Body of pancreas (tissue), 4 donors: Measurements from ENCODE around the gene IMP4. TPM values are rescaled to one million over a fixed set of nuclear protein-coding genes. Genes with fewer than 3 reads are reported as not detected.

ENCODE experiments used
- ATAC-seq: fragments of 150-250 bp; one replicate; pipeline ENCODE4 v1.9.1; 2016
- DNase-seq, 4 donors: peaks; one replicate each; pipeline ENCODE4 v3.0.0-alpha.2; 2019
- H3K27ac ChIP-seq, 4 donors: fragments of 200-600 bp; sonication (generic); 1 replicate in 3 of 4; 2 replicates in 1 of 4; pipeline versions ENCODE4 v1.5.1 to v1.6.1; 2016 to 2019; ENCODE audit warnings: mild to moderate bottlenecking in 1 of 4, mixed read lengths in 1 of 4, moderate library complexity in 1 of 4
- H3K27me3 ChIP-seq, 2 donors: fragments of 200-600 bp; sonication (generic); one replicate each; pipeline ENCODE4 v1.6.0; 2016; ENCODE audit warnings: mild to moderate bottlenecking in 1 of 2
- H3K36me3 ChIP-seq, 2 donors: fragments of 200-600 bp; sonication (generic); replicated peaks in 1 of 2; 2 replicates each; pipeline ENCODE4 v1.5.1; 2016; ENCODE audit warnings: low read depth in 2 of 2; ENCODE audit not compliant: insufficient read depth in 1 of 2
- H3K4me1 ChIP-seq: fragments of 200-600 bp; sonication (generic); one replicate; pipeline ENCODE4 v1.6.0; 2016
- H3K4me3 ChIP-seq, 2 donors: fragments of 200-600 bp; sonication (generic); 1 replicate in 1 of 2; 2 replicates in 1 of 2; pipeline ENCODE4 v1.5.1; 2016 to 2019
- H3K9me3 ChIP-seq, 3 donors: fragments of 200-600 bp; sonication (generic); 1 replicate in 2 of 3; 2 replicates in 1 of 3; pipeline ENCODE4 v1.5.1; 2016
- CTCF ChIP-seq, 7 experiments: fragments of 450-650 bp in 4 of 7; fragments of 200-600 bp in 3 of 7; sonication (generic) in 3 of 7; IDR thresholded peaks; one replicate each; pipeline ENCODE4 v1.5.1; 2016 to 2019; ENCODE audit warnings: antibody characterized with exemption in 7 of 7
- POLR2A ChIP-seq, 3 donors: fragments of 450-650 bp; IDR thresholded peaks; one replicate each; pipeline ENCODE4 v1.6.1; 2016; ENCODE audit warnings: antibody characterized with exemption in 3 of 3, mild to moderate bottlenecking in 2 of 3
- WGBS, 2 donors: methylation state at CpG; one replicate each; pipeline ENCODE4 v1.1.5; 2017; 5-methylcytosine and 5-hydroxymethylcytosine counted together
- intact Hi-C: fragments of 100-400 bp; cut with DNase I; formaldehyde crosslinking; loops from one replicate; pipeline ENCODE4 v1.15.1; 2023
- total RNA-seq, 2 donors: library from RNA; depleted of rRNA; stranded (reverse); fragments of >200 nt; gene quantifications; one replicate each; pipeline ENCODE4 v1.1.0, GENCODE V29; 2016

IMP4 gene
- total RNA-seq, 2 donors from 2014 or later: 77.5 to 78.1 TPM

GRCh38 chr2:130353291-130354138 is 10.8 kb downstream of the IMP4 start:
- H3K27me3 ChIP-seq: no peaks in the 10 kb centered on the region
- H3K9me3 ChIP-seq: no peaks in the 10 kb centered on the region
- intact Hi-C loops: no loop called here

GRCh38 chr2:130354139-130354428 is 11.4 kb downstream of the IMP4 start:
- H3K9me3 ChIP-seq: no peaks in the 10 kb centered on the region
- peak overlapping the region in 2 of 4 donors; percentile 10 to 87 for H3K27ac ChIP-seq
- ATAC-seq: no peak
- WGBS, 2 donors: 24% methylated on average over 1 of the region's 1 CpG; no CpG with 5 or more reads in 1 of the 2 donors
- H3K27me3 ChIP-seq: no peaks in the 10 kb centered on the region
- DNase-seq: no peak
- H3K4me1 ChIP-seq: peaks cover 39% of the 10 kb centered on the region
- no peak for TF ChIP-seq CTCF (IDR thresholded peaks at IDR 0.05)
- no peak for TF ChIP-seq POLR2A (IDR thresholded peaks at IDR 0.05)
- H3K4me3 ChIP-seq: no peak overlapping the region
- no peaks in the 10 kb centered on the region for H3K36me3 ChIP-seq
- intact Hi-C loops: no loop called here

More at GRCh38 chr2:130353291-130354138, 10.8 kb downstream of the IMP4 start:
- peak in 2 of 4 donors; percentile 33 to 42 for DNase-seq
- Histone ChIP-seq H3K36me3 (no peaks in the 10 kb centered on the region), H3K27ac (peak overlapping the region in 3 of 4 donors; percentile 1 to 87 (median 48)), H3K4me3 (no peak overlapping the region), H3K4me1 (peaks cover 39% of the 10 kb centered on the region)
- TF ChIP-seq CTCF (IDR thresholded peaks at IDR 0.05) (no peak), POLR2A (IDR thresholded peaks at IDR 0.05) (no peak)
- no peak for ATAC-seq
- 58 to 62% methylated on average over 5 to 7 of the region's 7 CpGs for WGBS, 2 donors

- Histone ChIP-seq H3K27ac (peak overlapping the region; percentile 75 to 89 (median 86)), H3K36me3 (no peaks in the 10 kb centered on the region), H3K9me3 (no peaks in the 10 kb centered on the region), H3K4me3 (peak overlapping the region; percentile 38 to 49), H3K4me1 (peaks cover 39% of the 10 kb centered on the region), H3K27me3 (no peaks in the 10 kb centered on the region)
- WGBS, 2 donors: 9 to 15% methylated on average over 10 to 21 of the region's 21 CpGs
- DNase-seq: peak in 1 of 4 donors; percentile 21
- intact Hi-C loops: no loop called here
- ATAC-seq: no peak
- TF ChIP-seq POLR2A (IDR thresholded peaks at IDR 0.05) (no peak), CTCF (IDR thresholded peaks at IDR 0.05) (no peak)
Measured at GRCh38 chr2:130355172-130355577, 12.5 kb downstream of the IMP4 start.

- DNase-seq: peak; percentile 90 to 94 (median 92)
- Histone ChIP-seq H3K9me3 (no peaks in the 10 kb centered on the region), H3K4me3 (peak within 1 kb of the TSS; percentile 60), H3K4me1 (peaks cover 39% of the 10 kb centered on the region), H3K27me3 (no peaks in the 10 kb centered on the region), H3K36me3 (no peaks in the 10 kb centered on the region), H3K27ac (peak within 1 kb of the TSS; percentile 75 to 89 (median 86))
- TF ChIP-seq CTCF (IDR thresholded peaks at IDR 0.05): peak; percentile 30 to 84 (median 53)
- peak; percentile 68 to 96 (median 75) for TF ChIP-seq POLR2A (IDR thresholded peaks at IDR 0.05)
- intact Hi-C loops: no loop called here
- 0% methylated on average over 18 to 71 of the region's 107 CpGs for WGBS, 2 donors
- peak; percentile 96 for ATAC-seq
Measured at GRCh38 chr2:130355578-130356431, 13.1 kb downstream of the IMP4 start, which contains the start of gene PTPN18. Gene PTPN18 (plus strand): TSS chr2:130356056. CDS start chr2:130356108, 52 bp downstream.
